Fibroblast of villous mesenchyme (primary cell): Measurements from ENCODE around the gene PDIA2. TPM values are rescaled to one million over a fixed set of nuclear protein-coding genes. Genes with fewer than 3 reads are reported as not detected.
A peak's percentile ranks its signal among the peaks of the same experiment; 100 is the strongest.

ENCODE experiments used
- DNase-seq: peaks from one replicate; pipeline ENCODE4 v3.0.0-alpha.2; 2010; ENCODE audit warnings: low read depth
- H3K4me3 ChIP-seq: 2 replicates; pipeline ENCODE4 v1.5.1; 2011; ENCODE audit warnings: low read depth, mild to moderate bottlenecking, low read length
- total RNA-seq: library from RNA; depleted of rRNA; stranded (reverse); fragments of >200 nt; gene quantifications from 2 replicates; pipeline ENCODE4 v1.2.3, GENCODE V29; 2012
- TF ChIP-seq, protein P1 (sequence below): IDR thresholded peaks from 2 replicates; pipeline ENCODE4 v1.5.1; 2012; ENCODE audit warnings: low read depth, mild to moderate bottlenecking, low read length; ENCODE audit not compliant: insufficient read depth

Gene PDIA2
- total RNA-seq, 1 donor, result 0.43 TPM

GRCh38 chr16:245105-245504 lies 37.9 kb upstream of the PDIA2 start:
- TF ChIP-seq, protein P1, sequence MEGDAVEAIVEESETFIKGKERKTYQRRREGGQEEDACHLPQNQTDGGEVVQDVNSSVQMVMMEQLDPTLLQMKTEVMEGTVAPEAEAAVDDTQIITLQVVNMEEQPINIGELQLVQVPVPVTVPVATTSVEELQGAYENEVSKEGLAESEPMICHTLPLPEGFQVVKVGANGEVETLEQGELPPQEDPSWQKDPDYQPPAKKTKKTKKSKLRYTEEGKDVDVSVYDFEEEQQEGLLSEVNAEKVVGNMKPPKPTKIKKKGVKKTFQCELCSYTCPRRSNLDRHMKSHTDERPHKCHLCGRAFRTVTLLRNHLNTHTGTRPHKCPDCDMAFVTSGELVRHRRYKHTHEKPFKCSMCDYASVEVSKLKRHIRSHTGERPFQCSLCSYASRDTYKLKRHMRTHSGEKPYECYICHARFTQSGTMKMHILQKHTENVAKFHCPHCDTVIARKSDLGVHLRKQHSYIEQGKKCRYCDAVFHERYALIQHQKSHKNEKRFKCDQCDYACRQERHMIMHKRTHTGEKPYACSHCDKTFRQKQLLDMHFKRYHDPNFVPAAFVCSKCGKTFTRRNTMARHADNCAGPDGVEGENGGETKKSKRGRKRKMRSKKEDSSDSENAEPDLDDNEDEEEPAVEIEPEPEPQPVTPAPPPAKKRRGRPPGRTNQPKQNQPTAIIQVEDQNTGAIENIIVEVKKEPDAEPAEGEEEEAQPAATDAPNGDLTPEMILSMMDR, result no peak
- no peak for DNase-seq

GRCh38 chr16:247027-247426 lies 35.9 kb upstream of the PDIA2 start:
- no peak overlapping the region for H3K4me3 ChIP-seq
- no peak for DNase-seq
- TF ChIP-seq, protein P1, result no peak

More at GRCh38 chr16:245105-245504, 37.9 kb upstream of the PDIA2 start:
- H3K4me3 ChIP-seq, result no peak overlapping the region

- H3K4me3 ChIP-seq, result no peak overlapping the region
- TF ChIP-seq, protein P1, result no peak
- no peak for DNase-seq
Observed at GRCh38 chr16:249431-249830, 33.5 kb upstream of the PDIA2 start.

DNA sequence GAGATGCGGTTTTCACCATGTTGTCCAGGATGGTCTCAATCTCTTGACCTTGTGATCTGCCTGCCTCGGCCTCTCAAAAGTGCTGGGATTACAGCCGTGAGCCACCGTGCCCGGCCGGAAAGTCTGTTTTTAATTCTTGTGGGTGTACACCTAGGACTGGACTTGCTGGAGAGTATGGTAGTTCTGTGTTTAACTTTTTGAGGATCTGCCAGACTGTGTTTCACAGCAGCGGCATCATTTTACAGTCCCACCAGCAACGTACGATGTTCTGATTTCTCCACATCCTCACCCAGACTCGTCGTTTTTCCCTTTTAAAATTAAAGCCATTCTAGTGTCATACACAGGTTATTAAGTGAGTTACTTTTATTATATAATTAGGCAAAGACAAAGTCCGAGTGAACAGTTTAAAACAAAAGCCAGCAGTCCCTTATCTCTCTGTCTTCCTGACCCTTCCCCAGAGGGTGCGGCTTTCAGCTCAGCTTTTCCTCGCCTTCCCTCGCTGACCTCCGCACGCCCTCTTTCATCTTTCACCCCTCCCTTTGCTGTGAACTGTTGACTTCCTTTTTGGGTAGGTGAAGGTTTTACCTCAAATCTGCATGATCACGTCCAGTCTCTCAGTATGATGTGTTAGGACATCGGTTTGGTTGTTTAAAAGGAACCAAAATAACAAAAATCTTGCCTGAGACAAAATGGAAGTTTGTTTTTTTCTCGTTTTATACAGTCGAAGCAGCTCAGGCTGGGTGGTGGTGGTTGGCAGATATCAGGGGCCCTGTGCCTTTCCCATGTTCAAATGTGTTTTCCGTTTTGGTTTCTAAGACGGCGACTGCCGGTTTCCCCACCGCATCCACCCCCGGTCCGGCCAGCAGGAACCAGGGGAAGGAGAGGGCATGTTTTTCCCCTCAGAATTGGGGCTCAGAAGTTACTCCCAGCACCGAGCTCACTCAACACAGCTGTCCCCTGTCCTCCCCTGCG lies 30.3 kb upstream of the PDIA2 start:
- TF ChIP-seq, protein P1, result no peak
- peak; percentile 42 for DNase-seq
- peak overlapping the region; percentile 5 for H3K4me3 ChIP-seq

DNA sequence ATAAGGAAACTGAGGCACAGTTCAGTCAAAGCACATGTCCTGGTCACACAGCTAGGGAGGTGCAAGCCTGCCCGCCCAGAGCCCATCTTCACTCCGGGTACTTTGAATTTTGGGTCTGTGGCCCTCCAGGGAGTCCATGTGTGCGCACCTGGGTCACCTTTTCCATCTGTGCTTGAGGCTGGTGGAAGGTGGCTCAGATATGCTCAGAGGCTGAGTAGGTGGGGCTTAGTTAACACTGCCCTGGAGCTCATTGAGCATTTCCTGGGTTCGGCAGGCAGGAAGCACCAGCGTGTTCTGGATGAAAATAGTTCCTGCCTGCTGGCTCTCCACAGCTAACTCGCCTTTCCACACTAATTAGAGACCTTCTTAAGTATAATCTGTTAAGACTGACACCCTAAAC lies 29.1 kb upstream of the PDIA2 start:
- no peak for DNase-seq
- no peak overlapping the region for H3K4me3 ChIP-seq
- TF ChIP-seq, protein P1, result no peak

GRCh38 chr16:254461-254860 lies 28.5 kb upstream of the PDIA2 start:
- no peak for DNase-seq
- TF ChIP-seq, protein P1, result no peak
- H3K4me3 ChIP-seq, result no peak overlapping the region
